K562 (cell line): ENCODE measurements around the gene ZNF865. TPM values are rescaled to one million over a fixed set of nuclear protein-coding genes. Genes with fewer than 3 reads are reported as not detected.

Experiments used
- ARID4B ChIP-seq: sonication (generic); formaldehyde crosslinking; IDR thresholded peaks from 2 replicates; pipeline ENCODE4 v1.8.0; 2022; ENCODE audit warnings: mild to moderate bottlenecking, missing genetic modification reagents
- BMI1 ChIP-seq: fragments of 150-350 bp; IDR thresholded peaks from 2 replicates; pipeline ENCODE4 v1.6.1; 2014; ENCODE audit warnings: low read length
- BRF1 ChIP-seq: IDR thresholded peaks from 3 replicates; pipeline ENCODE4 v1.6.1; 2011; ENCODE audit warnings: borderline replicate concordance, mild to moderate bottlenecking; ENCODE audit not compliant: insufficient read length; ENCODE audit errors: extremely low read depth
- CEBPB ChIP-seq: fragments of 450-650 bp; IDR thresholded peaks from 2 replicates; pipeline ENCODE4 v1.6.1; 2016; ENCODE audit warnings: missing genetic modification characterization, missing compliant biosample characterization
- E2F3 ChIP-seq: fragments of 250-450 bp; sonication (Bioruptor Pico); IDR thresholded peaks from 2 replicates; pipeline ENCODE4 v1.4.0; 2020; ENCODE audit warnings: mild to moderate bottlenecking
- ETV5 ChIP-seq: sonication (generic); formaldehyde crosslinking; IDR thresholded peaks from 2 replicates; pipeline ENCODE4 v1.4.0; 2020; ENCODE audit warnings: low read depth, mild to moderate bottlenecking, missing genetic modification reagents
- GABPA ChIP-seq: fragments of 200-800 bp; sonication (Bioruptor generic); conservative IDR thresholded peaks from 2 replicates; pipeline ENCODE4 v1.6.1; 2016; ENCODE audit warnings: low read depth, missing genetic modification characterization, missing compliant biosample characterization
- HDAC1 ChIP-seq, 2 experiments: fragments of 450-650 bp; IDR thresholded peaks; 2 replicates each; pipeline ENCODE4 v1.6.1; 2016 to 2017; ENCODE audit warnings: inconsistent platforms in 1 of 2, mild to moderate bottlenecking in 1 of 2, moderate library complexity in 1 of 2
- HDAC2 ChIP-seq: fragments of 450-650 bp; IDR thresholded peaks from 2 replicates; pipeline ENCODE4 v1.6.1; 2016; ENCODE audit warnings: mild to moderate bottlenecking
- KLF13 ChIP-seq: fragments of 450-650 bp; IDR thresholded peaks from 2 replicates; pipeline ENCODE4 v1.6.1; 2016; ENCODE audit warnings: missing genetic modification characterization, low read depth, mild to moderate bottlenecking, missing compliant biosample characterization, moderate library complexity, borderline replicate concordance
- MTF1 ChIP-seq: fragments of 250-450 bp; sonication (Bioruptor Pico); IDR thresholded peaks from 2 replicates; pipeline ENCODE4 v1.9.0; 2021; ENCODE audit warnings: moderate library complexity, mild to moderate bottlenecking, inconsistent platforms, borderline replicate concordance
- NFYB ChIP-seq: IDR thresholded peaks from 2 replicates; pipeline ENCODE4 v1.6.1; 2011; ENCODE audit warnings: mild to moderate bottlenecking, moderate library complexity; ENCODE audit not compliant: insufficient read length; ENCODE audit errors: extremely low read depth
- NR4A1 ChIP-seq, 2 experiments: fragments of 250-450 bp in 1 of 2; fragments of 450-650 bp in 1 of 2; sonication (Bioruptor Pico) in 1 of 2; IDR thresholded peaks; 2 replicates each; pipeline versions ENCODE4 v1.4.0 to v1.6.1; 2016 to 2020; ENCODE audit warnings: mild to moderate bottlenecking in 2 of 2, missing compliant biosample characterization in 1 of 2, missing genetic modification characterization in 1 of 2, moderate library complexity in 1 of 2
- POLR2G ChIP-seq: fragments of 200-400 bp; formaldehyde crosslinking; IDR thresholded peaks from 2 replicates; pipeline ENCODE4 v1.6.1; 2017; ENCODE audit warnings: low read depth, mild to moderate bottlenecking, antibody characterized with exemption, low read length, moderate library complexity
- PTBP1 ChIP-seq: fragments of 200-400 bp; formaldehyde crosslinking; IDR thresholded peaks from 2 replicates; pipeline ENCODE4 v1.6.1; 2017; ENCODE audit warnings: low read depth, low read length
- SNAPC5 ChIP-seq: fragments of 250-450 bp; sonication (Bioruptor Pico); IDR thresholded peaks from 2 replicates; pipeline ENCODE4 v1.8.0; 2021; ENCODE audit warnings: moderate library complexity, mild to moderate bottlenecking, inconsistent platforms
- SP2 ChIP-seq: IDR thresholded peaks from 2 replicates; pipeline ENCODE4 v1.6.1; 2011; ENCODE audit warnings: mild to moderate bottlenecking, low read depth, low read length, moderate library complexity; ENCODE audit not compliant: poor library complexity, severe bottlenecking; ENCODE audit errors: extremely low read depth
- TAF1 ChIP-seq: IDR thresholded peaks from 2 replicates; pipeline ENCODE4 v1.6.1; 2011; ENCODE audit warnings: mild to moderate bottlenecking, low read length, moderate library complexity; ENCODE audit not compliant: insufficient read depth, control insufficient read depth, severe bottlenecking; ENCODE audit errors: extremely low read depth
- TCFL5 ChIP-seq: fragments of 250-450 bp; sonication (Bioruptor Pico); conservative IDR thresholded peaks from 2 replicates; pipeline ENCODE4 v1.6.1; 2021; ENCODE audit warnings: mild to moderate bottlenecking, moderate library complexity, matching md5 sums
- U2AF2 ChIP-seq: fragments of 200-400 bp; formaldehyde crosslinking; optimal IDR thresholded peaks from 2 replicates; pipeline ENCODE3; 2017; ENCODE audit warnings: low read depth, mild to moderate bottlenecking, low read length
- ZBTB17 ChIP-seq: fragments of 450-650 bp; formaldehyde crosslinking; IDR thresholded peaks from 2 replicates; pipeline ENCODE4 v1.4.0; 2020; ENCODE audit warnings: mild to moderate bottlenecking
- ZNF436 ChIP-seq: fragments of 250-450, 450-650 bp; sonication (Bioruptor Pico); formaldehyde crosslinking; IDR thresholded peaks from 2 replicates; pipeline ENCODE4 v1.7.0; 2020; ENCODE audit warnings: mild to moderate bottlenecking
- ZSCAN32 ChIP-seq: fragments of 450-650 bp; formaldehyde crosslinking; IDR thresholded peaks from 2 replicates; pipeline ENCODE4 v1.4.0; 2020; ENCODE audit warnings: mild to moderate bottlenecking, moderate library complexity
- polyA plus RNA-seq, 8 experiments: library from polyadenylated mRNA; depleted of rRNA in 4 of 8; stranded (reverse) in 5 of 8; unstranded in 3 of 8; fragments of >200 nt; fragmentation: Nextera tagmentation in 2 of 8; fragmentation: Illumina TruSeq in 1 of 8; extraction: Ambion mirVana in 2 of 8; extraction: Trizol in 1 of 8; gene quantifications; 2 replicates each; pipeline versions ENCODE4 v1.2.1 to v1.2.3, GENCODE V29; 2011 to 2014; ENCODE audit warnings: inconsistent platforms in 1 of 8, missing spikeins in 1 of 8
- total RNA-seq, 7 experiments: library from RNA; depleted of rRNA in 6 of 7; stranded (reverse); fragments of >200 nt in 6 of 7; fragmentation: Illumina TruSeq in 2 of 7; extraction: Trizol in 2 of 7; gene quantifications; 2 replicates each; pipeline versions ENCODE4 v1.2.1 to v1.2.3, GENCODE V29; 2011 to 2021; ENCODE audit warnings: low replicate concordance in 1 of 7

The ZNF865 gene
- total and polyA plus RNA-seq, 9 of the 15 experiments (the other 6 are each of a cell fraction or from before 2014, with no cell fraction given) = 0.40 to 18.8 (median 1.6) TPM; not detected in 2

- no peak; a peak in 1 of 4 replicates for TF ChIP-seq HDAC1 (IDR thresholded peaks at IDR 0.05)
- TF ChIP-seq ZSCAN32 (CRISPR knock-in tag) = no peak
- TF ChIP-seq TAF1 = no peak
- peak; percentile 75 for TF ChIP-seq POLR2G
- TF ChIP-seq SNAPC5 (CRISPR knock-in tag) = no peak
- TF ChIP-seq E2F3 (CRISPR knock-in tag) = no peak
- TF ChIP-seq U2AF2 = no peak
- TF ChIP-seq NR4A1 (CRISPR knock-in tag; IDR thresholded peaks at IDR 0.05) = no peak
- peak; percentile 79; the same call in 1 of the 2 replicates for TF ChIP-seq NR4A1 (tag; IDR thresholded peaks at IDR 0.05)
- peak; percentile 78 for TF ChIP-seq ZBTB17 (CRISPR knock-in tag)
- TF ChIP-seq GABPA (tag) = no peak
- no peak for TF ChIP-seq BRF1
- TF ChIP-seq MTF1 (CRISPR knock-in tag) = peak; percentile 38; the same call in 1 of the 2 replicates
- TF ChIP-seq NFYB = no peak
- TF ChIP-seq CEBPB (tag) = no peak
- TF ChIP-seq SP2 = no peak
- no peak for TF ChIP-seq TCFL5 (CRISPR knock-in tag)
- peak; percentile 92 for TF ChIP-seq ARID4B (CRISPR knock-in tag)
- TF ChIP-seq BMI1 = no peak
- no peak for TF ChIP-seq KLF13 (tag)
- TF ChIP-seq HDAC2 = 0 out of 2 replicates have a peak, but pooled peaks have one; percentile 54
- TF ChIP-seq ETV5 (CRISPR knock-in tag) = peak; percentile 61; the same call in 1 of the 2 replicates
- no peak for TF ChIP-seq ZNF436
- no peak for TF ChIP-seq PTBP1
Observed at GRCh38 chr19:55640043-55640576, 34.7 kb downstream of the ZNF865 start (continued).
